Endodermal cell (in vitro differentiated cells): ENCODE data around the gene SGCD. TPM values are rescaled to one million over a fixed set of nuclear protein-coding genes. Genes with fewer than 3 reads are reported as not detected.

Experiments used
- DNase-seq: peaks from one replicate; pipeline ENCODE4 v3.0.0-alpha.2; 2017
- H3K27ac ChIP-seq: 2 replicates; pipeline ENCODE4 v1.5.1; 2013; ENCODE audit warnings: mild to moderate bottlenecking, low read depth, low read length, moderate library complexity
- H3K27me3 ChIP-seq: 2 replicates; pipeline ENCODE4 v1.6.1; 2013; ENCODE audit warnings: mild to moderate bottlenecking, low read length, moderate library complexity; ENCODE audit not compliant: insufficient read depth, control insufficient read depth, poor library complexity, severe bottlenecking
- H3K36me3 ChIP-seq: 2 replicates; pipeline ENCODE4 v1.7.0; 2013; ENCODE audit warnings: mild to moderate bottlenecking, low read length, moderate library complexity; ENCODE audit not compliant: control insufficient read depth, insufficient read depth
- H3K4me1 ChIP-seq: one replicate; pipeline ENCODE4 v1.7.0; 2013; ENCODE audit warnings: low read length; ENCODE audit not compliant: control insufficient read depth, insufficient read depth
- H3K4me3 ChIP-seq: 2 replicates; pipeline ENCODE4 v1.5.1; 2013; ENCODE audit warnings: mild to moderate bottlenecking, low read length, moderate library complexity
- H3K9ac ChIP-seq: 2 replicates; pipeline ENCODE4 v1.6.1; 2013; ENCODE audit warnings: mild to moderate bottlenecking, low read length, moderate library complexity; ENCODE audit not compliant: poor library complexity, severe bottlenecking; ENCODE audit errors: extremely low read depth
- H3K9me3 ChIP-seq: 2 replicates; pipeline ENCODE4 v1.6.1; 2013; ENCODE audit warnings: mild to moderate bottlenecking, low read length, moderate library complexity; ENCODE audit not compliant: control insufficient read depth
- H3K27ac Mint-ChIP-seq: 2 replicates; pipeline ENCODE4 v1.8.0; 2020; ENCODE audit warnings: mixed read lengths
- H3K27me3 Mint-ChIP-seq: 2 replicates; pipeline ENCODE4 v1.8.0; 2021; ENCODE audit warnings: mild to moderate bottlenecking, mixed read lengths; ENCODE audit not compliant: insufficient read depth
- H3K36me3 Mint-ChIP-seq: 2 replicates; pipeline ENCODE4 v1.8.0; 2020; ENCODE audit warnings: low read depth, mixed read lengths
- H3K4me1 Mint-ChIP-seq: 2 replicates; pipeline ENCODE4 v1.8.0; 2020; ENCODE audit warnings: mixed read lengths
- H3K4me3 Mint-ChIP-seq: 2 replicates; pipeline ENCODE4 v1.8.0; 2020; ENCODE audit warnings: mild to moderate bottlenecking, moderate library complexity, mixed read lengths
- H3K9me3 Mint-ChIP-seq: 2 replicates; pipeline ENCODE4 v1.8.0; 2020; ENCODE audit warnings: mild to moderate bottlenecking, mixed read lengths
- WGBS, 2 experiments: methylation state at CpG; one replicate each; pipeline versions ENCODE4 v1.1.5 to v1.1.7; 2013; ENCODE audit warnings: missing lambda C conversion rate in 2 of 2, mixed read lengths in 1 of 2; ENCODE audit not compliant: insufficient coverage in 1 of 2, insufficient read length in 1 of 2; 5-methylcytosine and 5-hydroxymethylcytosine counted together
- total RNA-seq, 2 donors: library from RNA; stranded (reverse); fragmentation: NEBNext Ultra II Directional in 1 of 2; extraction: Animal tissue kit (Norgen Biotek cat#: 25700) in 1 of 2; gene quantifications; 2 replicates in 1 of 2; 3 replicates in 1 of 2; pipeline ENCODE4 v1.2.1, GENCODE V29; 2021
- TF ChIP-seq, protein P1 (sequence below): fragments of 200-600 bp; sonication (generic); conservative IDR thresholded peaks from 2 replicates; pipeline ENCODE4 v1.5.0; 2021; ENCODE audit warnings: antibody characterized with exemption, mild to moderate bottlenecking

Gene SGCD
- total RNA-seq, 2 donors from 2014 or later, result 0.04 to 0.42 TPM

DNA sequence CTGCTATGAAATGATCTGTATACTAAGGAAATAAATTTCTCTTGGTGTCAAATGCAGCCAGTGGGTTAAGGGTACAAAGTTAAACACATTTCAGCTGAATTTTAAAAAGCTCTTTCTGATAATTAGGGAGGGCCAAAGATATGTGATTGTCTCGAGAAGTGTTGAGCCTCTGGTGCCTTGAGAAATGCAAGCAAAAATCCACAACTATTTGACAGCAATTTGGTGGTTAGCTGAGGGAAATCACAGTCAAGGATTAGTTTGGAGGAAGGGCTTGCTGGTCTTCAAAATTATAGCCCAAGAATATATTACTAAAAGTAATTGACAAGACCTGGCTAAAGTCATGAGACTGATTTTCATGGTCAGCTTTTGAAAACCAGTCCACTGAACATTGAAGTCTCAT, 267.4 kb downstream of the SGCD start:
- no peak overlapping the region for H3K27ac Mint-ChIP-seq
- no peak overlapping the region for H3K4me3 ChIP-seq
- H3K9me3 Mint-ChIP-seq, result no peaks in the 10 kb centered on the region
- no peaks in the 10 kb centered on the region for H3K27me3 Mint-ChIP-seq
- TF ChIP-seq, protein P1, sequence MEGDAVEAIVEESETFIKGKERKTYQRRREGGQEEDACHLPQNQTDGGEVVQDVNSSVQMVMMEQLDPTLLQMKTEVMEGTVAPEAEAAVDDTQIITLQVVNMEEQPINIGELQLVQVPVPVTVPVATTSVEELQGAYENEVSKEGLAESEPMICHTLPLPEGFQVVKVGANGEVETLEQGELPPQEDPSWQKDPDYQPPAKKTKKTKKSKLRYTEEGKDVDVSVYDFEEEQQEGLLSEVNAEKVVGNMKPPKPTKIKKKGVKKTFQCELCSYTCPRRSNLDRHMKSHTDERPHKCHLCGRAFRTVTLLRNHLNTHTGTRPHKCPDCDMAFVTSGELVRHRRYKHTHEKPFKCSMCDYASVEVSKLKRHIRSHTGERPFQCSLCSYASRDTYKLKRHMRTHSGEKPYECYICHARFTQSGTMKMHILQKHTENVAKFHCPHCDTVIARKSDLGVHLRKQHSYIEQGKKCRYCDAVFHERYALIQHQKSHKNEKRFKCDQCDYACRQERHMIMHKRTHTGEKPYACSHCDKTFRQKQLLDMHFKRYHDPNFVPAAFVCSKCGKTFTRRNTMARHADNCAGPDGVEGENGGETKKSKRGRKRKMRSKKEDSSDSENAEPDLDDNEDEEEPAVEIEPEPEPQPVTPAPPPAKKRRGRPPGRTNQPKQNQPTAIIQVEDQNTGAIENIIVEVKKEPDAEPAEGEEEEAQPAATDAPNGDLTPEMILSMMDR, result no peak
- no peak overlapping the region for H3K27ac ChIP-seq
- H3K4me3 Mint-ChIP-seq, result no peak overlapping the region
- no peaks in the 10 kb centered on the region for H3K4me1 Mint-ChIP-seq
- 57 to 65% methylated on average over 1 of the region's 1 CpG for WGBS, 2 experiments
- no peak for DNase-seq
- H3K4me1 ChIP-seq, result no peaks in the 10 kb centered on the region
- H3K27me3 ChIP-seq, result no peaks in the 10 kb centered on the region
- no peak overlapping the region for H3K9ac ChIP-seq
- no peaks in the 10 kb centered on the region for H3K36me3 Mint-ChIP-seq
- no peaks in the 10 kb centered on the region for H3K36me3 ChIP-seq
- H3K9me3 ChIP-seq, result no peaks in the 10 kb centered on the region

DNA sequence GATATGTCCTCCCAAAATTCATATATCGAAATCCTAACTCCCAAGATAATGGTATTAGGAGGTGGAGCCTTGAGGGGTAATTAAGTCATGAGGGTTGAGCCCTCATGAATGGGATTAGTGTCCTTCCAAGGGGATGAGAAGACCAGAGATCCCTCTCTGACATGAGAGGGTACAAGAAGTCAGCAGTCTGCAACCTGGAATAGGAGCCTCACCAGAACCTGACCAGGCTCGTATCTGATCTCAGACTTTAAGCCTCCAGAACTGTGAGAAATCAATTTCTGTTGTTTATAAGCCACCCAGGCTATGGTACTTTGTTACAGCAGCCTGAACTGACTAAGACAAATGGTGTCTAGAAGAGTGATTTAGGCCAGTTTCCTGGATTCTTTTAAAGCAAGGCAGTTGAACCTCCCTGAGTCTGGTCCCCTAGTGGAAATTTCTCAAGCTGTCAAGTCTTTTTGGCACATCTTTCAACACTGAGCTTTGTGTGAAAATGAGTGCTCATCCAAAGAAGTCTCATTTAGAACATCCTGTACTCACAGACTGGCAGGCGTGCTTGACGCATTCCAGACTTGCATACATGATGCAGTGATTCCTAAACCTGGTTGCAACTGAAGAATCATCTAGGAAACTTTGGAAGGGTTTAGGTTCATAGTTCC, 268.3 kb downstream of the SGCD start:
- Histone ChIP-seq H3K9ac (no peak overlapping the region), H3K4me1 (no peaks in the 10 kb centered on the region), H3K9me3 (no peaks in the 10 kb centered on the region), H3K36me3 (no peaks in the 10 kb centered on the region), H3K4me3 (no peak overlapping the region), H3K27me3 (no peaks in the 10 kb centered on the region), H3K27ac (no peak overlapping the region)
- Mint-ChIP-seq H3K36me3 (no peaks in the 10 kb centered on the region), H3K9me3 (no peaks in the 10 kb centered on the region), H3K4me3 (no peak overlapping the region), H3K27me3 (no peaks in the 10 kb centered on the region), H3K4me1 (no peaks in the 10 kb centered on the region), H3K27ac (no peak overlapping the region)
- DNase-seq, result no peak
- 94 to 95% methylated on average over 3 to 4 of the region's 4 CpGs for WGBS, 2 experiments
- TF ChIP-seq, protein P1, result peak; percentile 14

DNA sequence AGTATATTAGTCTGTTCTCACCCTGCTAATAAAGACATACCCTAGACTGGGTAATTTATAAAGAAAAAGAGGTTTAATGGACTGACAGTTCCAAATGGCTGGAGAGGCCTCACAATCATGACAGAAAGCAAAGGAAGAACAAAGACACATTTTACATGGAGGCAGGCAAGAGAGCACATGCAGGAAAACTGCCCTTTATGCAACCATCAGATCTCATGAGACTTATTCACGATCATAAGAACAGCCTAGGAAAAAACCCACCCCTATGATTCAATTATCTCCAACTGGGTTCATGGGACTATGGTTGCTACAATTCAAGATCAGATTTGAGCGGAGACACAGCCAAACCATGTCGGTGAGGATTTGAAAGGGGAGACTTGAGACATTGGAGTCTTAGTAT, 270.3 kb downstream of the SGCD start:
- Histone ChIP-seq H3K27me3 (no peaks in the 10 kb centered on the region), H3K27ac (no peak overlapping the region), H3K9me3 (no peaks in the 10 kb centered on the region), H3K4me1 (no peaks in the 10 kb centered on the region), H3K36me3 (no peaks in the 10 kb centered on the region), H3K4me3 (no peak overlapping the region), H3K9ac (no peak overlapping the region)
- TF ChIP-seq, protein P1, result no peak
- H3K9me3 Mint-ChIP-seq, result peaks cover 8% of the 10 kb centered on the region
- H3K4me3 Mint-ChIP-seq, result no peak overlapping the region
- no peaks in the 10 kb centered on the region for H3K36me3 Mint-ChIP-seq
- H3K27ac Mint-ChIP-seq, result no peak overlapping the region
- no peaks in the 10 kb centered on the region for H3K27me3 Mint-ChIP-seq
- no peaks in the 10 kb centered on the region for H3K4me1 Mint-ChIP-seq
- WGBS, 2 experiments, result 0 to 65% methylated on average over 1 to 3 of the region's 3 CpGs
- DNase-seq, result no peak
